Stimulated activated naive CD8-positive, alpha-beta T cell treated with anti-CD3 and anti-CD28 coated beads, Interleukin-15, amount 100 ng/mL, for 72 hours (primary cell): ENCODE measurements around the gene PDE4A.

Experiments
- ATAC-seq: fragments of 150-1000 bp; cut with Tn5 transposase; 2 replicates; pipeline ENCODE4 v1.10.0; 2021; ENCODE audit warnings: mild to moderate bottlenecking, moderate library complexity
- DNase-seq, 2 donors: peaks; one replicate each; pipeline ENCODE4 v3.0.0; 2021 to 2022
- H3K27ac Mint-ChIP-seq, 2 donors: one replicate each; pipeline ENCODE4 v1.8.0; 2022; ENCODE audit warnings: mild to moderate bottlenecking in 2 of 2, mixed read lengths in 2 of 2, moderate library complexity in 2 of 2
- H3K27me3 Mint-ChIP-seq: one replicate; pipeline ENCODE4 v1.8.0; 2022; ENCODE audit warnings: mixed read lengths
- H3K4me1 Mint-ChIP-seq: one replicate; pipeline ENCODE4 v1.8.0; 2022; ENCODE audit warnings: mild to moderate bottlenecking, mixed read lengths
- H3K4me3 Mint-ChIP-seq, 2 donors: one replicate each; pipeline ENCODE4 v1.8.0; 2022; ENCODE audit warnings: mild to moderate bottlenecking in 2 of 2, mixed read lengths in 2 of 2, moderate library complexity in 1 of 2
- H3K9me3 Mint-ChIP-seq, 2 donors: one replicate each; pipeline ENCODE4 v1.8.0; 2022; ENCODE audit warnings: mixed read lengths in 2 of 2

PDE4A gene

GRCh38 chr19:10416380-10417257 is 3.7 kb upstream of the PDE4A start:
- H3K4me3 Mint-ChIP-seq: peak overlapping the region; percentile 69 to 76
- ATAC-seq: peak; percentile 69
- no peaks in the 10 kb centered on the region for H3K9me3 Mint-ChIP-seq
- peak overlapping the region; percentile 14 to 95 for H3K27ac Mint-ChIP-seq
- H3K27me3 Mint-ChIP-seq: peaks cover 32% of the 10 kb centered on the region
- DNase-seq: peak; percentile 95 to 98
- peaks cover 80% of the 10 kb centered on the region for H3K4me1 Mint-ChIP-seq

GRCh38 chr19:10417541-10418234 is 2.6 kb upstream of the PDE4A start:
- DNase-seq (no peak), ATAC-seq (no peak)
- no peak overlapping the region for H3K27ac Mint-ChIP-seq
- H3K9me3 Mint-ChIP-seq: no peaks in the 10 kb centered on the region
- peaks cover 82% of the 10 kb centered on the region for H3K4me1 Mint-ChIP-seq
- peak overlapping the region; percentile 73 to 86 for H3K4me3 Mint-ChIP-seq
- peaks cover 43% of the 10 kb centered on the region for H3K27me3 Mint-ChIP-seq

- peak overlapping the region in 1 of 2 donors; percentile 81 for H3K27ac Mint-ChIP-seq
- ATAC-seq: no peak
- peak overlapping the region; percentile 73 to 86 for H3K4me3 Mint-ChIP-seq
- H3K9me3 Mint-ChIP-seq: no peaks in the 10 kb centered on the region
- DNase-seq: no peak
- peaks cover 82% of the 10 kb centered on the region for H3K4me1 Mint-ChIP-seq
- H3K27me3 Mint-ChIP-seq: peaks cover 43% of the 10 kb centered on the region
Measured at GRCh38 chr19:10418235-10418484, 2.2 kb upstream of the PDE4A start.

GRCh38 chr19:10418485-10419199 is 1.7 kb upstream of the PDE4A start:
- Mint-ChIP-seq H3K9me3 (no peaks in the 10 kb centered on the region), H3K27ac (peak overlapping the region in 1 of 2 donors; percentile 81), H3K4me3 (peak overlapping the region; percentile 73 to 86), H3K4me1 (peaks cover 82% of the 10 kb centered on the region), H3K27me3 (peaks cover 43% of the 10 kb centered on the region)
- ATAC-seq (no peak), DNase-seq (no peak)

- Mint-ChIP-seq H3K4me3 (peak overlapping the region; percentile 86 to 89), H3K27ac (peak overlapping the region in 1 of 2 donors; percentile 74), H3K9me3 (no peaks in the 10 kb centered on the region), H3K27me3 (peaks cover 43% of the 10 kb centered on the region), H3K4me1 (peaks cover 83% of the 10 kb centered on the region)
- ATAC-seq: no peak
- DNase-seq: no peak
Measured at GRCh38 chr19:10419200-10419645, 1.1 kb upstream of the PDE4A start.

GRCh38 chr19:10419646-10420443 is 493 bp upstream of the PDE4A start:
- Mint-ChIP-seq H3K27me3 (peaks cover 43% of the 10 kb centered on the region), H3K4me1 (peaks cover 90% of the 10 kb centered on the region), H3K27ac (peak overlapping the region; percentile 26 to 74), H3K9me3 (no peaks in the 10 kb centered on the region), H3K4me3 (peak overlapping the region; percentile 86 to 89)
- DNase-seq (peak; percentile 70 to 79), ATAC-seq (peak; percentile 46)

- ATAC-seq: no peak
- Mint-ChIP-seq H3K27me3 (peaks cover 41% of the 10 kb centered on the region), H3K4me3 (peak overlapping the region; percentile 71 to 91), H3K9me3 (no peaks in the 10 kb centered on the region), H3K4me1 (peaks cover 90% of the 10 kb centered on the region), H3K27ac (peak overlapping the region in 1 of 2 donors; percentile 93)
- DNase-seq: peak in 1 of 2 donors; percentile 60
Measured at GRCh38 chr19:10421240-10422045, 1.1 kb downstream of the PDE4A start.

- Mint-ChIP-seq H3K4me1 (peaks cover 90% of the 10 kb centered on the region), H3K27ac (no peak overlapping the region), H3K27me3 (peaks cover 35% of the 10 kb centered on the region), H3K9me3 (no peaks in the 10 kb centered on the region), H3K4me3 (peak overlapping the region; percentile 71 to 91)
- ATAC-seq (no peak), DNase-seq (no peak)
Measured at GRCh38 chr19:10422046-10422461, 1.7 kb downstream of the PDE4A start.

- DNase-seq (no peak), ATAC-seq (no peak)
- H3K4me3 Mint-ChIP-seq: peak overlapping the region in 1 of 2 donors; percentile 91
- H3K27me3 Mint-ChIP-seq: peaks cover 27% of the 10 kb centered on the region
- no peak overlapping the region for H3K27ac Mint-ChIP-seq
- peaks cover 90% of the 10 kb centered on the region for H3K4me1 Mint-ChIP-seq
- H3K9me3 Mint-ChIP-seq: no peaks in the 10 kb centered on the region
Measured at GRCh38 chr19:10422846-10423245, 2.5 kb downstream of the PDE4A start.

- peaks cover 23% of the 10 kb centered on the region for H3K27me3 Mint-ChIP-seq
- peak overlapping the region in 1 of 2 donors; percentile 89 for H3K27ac Mint-ChIP-seq
- peak overlapping the region; percentile 80 to 83 for H3K4me3 Mint-ChIP-seq
- no peaks in the 10 kb centered on the region for H3K9me3 Mint-ChIP-seq
- peak; percentile 72 to 77 for DNase-seq
- peak; percentile 35 for ATAC-seq
- peaks cover 92% of the 10 kb centered on the region for H3K4me1 Mint-ChIP-seq
Measured at GRCh38 chr19:10424011-10424637, 3.8 kb downstream of the PDE4A start.

- ATAC-seq (no peak), DNase-seq (no peak)
- Mint-ChIP-seq H3K4me1 (peaks cover 98% of the 10 kb centered on the region), H3K4me3 (peak overlapping the region in 1 of 2 donors; percentile 1), H3K27me3 (peaks cover 41% of the 10 kb centered on the region), H3K9me3 (no peaks in the 10 kb centered on the region), H3K27ac (no peak overlapping the region)
Measured at GRCh38 chr19:10427169-10427568, 6.8 kb downstream of the PDE4A start.

- H3K27me3 Mint-ChIP-seq: peaks cover 36% of the 10 kb centered on the region
- H3K27ac Mint-ChIP-seq: peak overlapping the region in 1 of 2 donors; percentile 37
- DNase-seq (no peak), ATAC-seq (no peak)
- peaks cover 97% of the 10 kb centered on the region for H3K4me1 Mint-ChIP-seq
- H3K4me3 Mint-ChIP-seq: peak overlapping the region; percentile 10 to 43
- no peaks in the 10 kb centered on the region for H3K9me3 Mint-ChIP-seq
Measured at GRCh38 chr19:10428996-10429381, 8.7 kb downstream of the PDE4A start.

GRCh38 chr19:10430505-10431253 is 10.3 kb downstream of the PDE4A start:
- Mint-ChIP-seq H3K27me3 (peaks cover 36% of the 10 kb centered on the region), H3K9me3 (no peaks in the 10 kb centered on the region), H3K27ac (peak overlapping the region; percentile 54 to 69), H3K4me1 (peaks cover 94% of the 10 kb centered on the region), H3K4me3 (peak overlapping the region; percentile 92 to 94)
- ATAC-seq: no peak
- no peak for DNase-seq
